HG02678 (cell line): Measurements from ENCODE around the gene PPP1R9B.

ENCODE experiments used
- ATAC-seq: cut with Tn5 transposase; IDR thresholded peaks from one replicate; pipeline ENCODE4 v1.9.1; 2021; ENCODE audit warnings: mild to moderate bottlenecking, moderate library complexity; ENCODE audit not compliant: unreplicated experiment

The PPP1R9B gene

DNA sequence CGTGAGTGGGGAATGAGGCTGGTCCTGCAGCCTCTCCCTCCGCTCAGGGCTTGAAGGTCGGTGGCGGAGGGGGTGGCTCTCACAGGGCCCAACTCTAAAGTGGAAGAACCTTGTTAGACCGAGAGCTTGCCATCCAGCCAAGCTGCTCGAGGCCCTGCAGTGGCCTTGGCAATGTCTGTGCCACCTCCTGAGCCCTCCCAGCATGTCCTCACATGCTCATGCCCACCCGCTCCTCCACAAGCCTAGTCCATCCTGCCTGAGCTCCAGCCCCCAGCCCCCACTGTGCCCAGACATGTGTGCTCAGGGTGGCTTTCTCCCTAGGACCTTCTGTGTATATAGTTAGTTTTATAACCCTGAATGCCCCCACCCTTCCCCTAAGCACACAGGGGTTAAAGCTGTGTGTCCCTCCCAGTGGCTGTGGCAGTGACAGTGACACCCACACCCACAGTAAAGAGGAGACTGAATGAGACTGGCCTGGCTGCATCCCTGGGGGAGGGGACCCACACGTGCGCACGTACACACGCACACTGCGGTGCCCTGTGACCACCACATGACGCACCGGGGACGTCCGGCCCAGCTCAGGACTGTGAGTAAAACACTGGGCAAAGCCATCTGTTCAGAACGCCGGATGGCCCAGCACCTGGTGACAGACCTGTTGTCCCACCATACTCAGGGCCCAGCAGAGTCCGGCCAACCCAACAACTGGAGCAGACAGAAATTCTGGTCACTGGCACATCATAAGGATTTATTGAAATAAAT, 39.7 kb downstream of the PPP1R9B start:
- ATAC-seq: no peak

DNA sequence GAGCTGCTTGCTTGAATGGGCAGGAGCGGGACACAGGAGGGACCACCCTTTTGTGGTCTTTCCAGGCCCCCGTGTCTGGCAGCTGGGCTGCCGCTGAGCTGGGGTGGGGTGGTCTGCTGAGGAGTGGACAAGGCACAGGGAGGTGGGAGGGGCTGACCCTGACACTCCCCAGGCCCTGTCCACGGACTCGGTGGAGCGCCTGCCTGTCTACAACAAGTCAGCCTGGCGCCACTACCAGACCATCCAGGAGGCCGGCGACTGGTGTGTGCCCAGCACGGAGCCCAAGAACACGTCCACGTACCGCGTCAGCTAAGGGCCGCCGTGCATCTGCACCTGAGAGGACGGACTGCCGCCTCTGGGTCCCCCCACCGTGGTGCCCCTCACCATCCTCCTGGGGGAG, 40.7 kb downstream of the PPP1R9B start:
- no peak for ATAC-seq

DNA sequence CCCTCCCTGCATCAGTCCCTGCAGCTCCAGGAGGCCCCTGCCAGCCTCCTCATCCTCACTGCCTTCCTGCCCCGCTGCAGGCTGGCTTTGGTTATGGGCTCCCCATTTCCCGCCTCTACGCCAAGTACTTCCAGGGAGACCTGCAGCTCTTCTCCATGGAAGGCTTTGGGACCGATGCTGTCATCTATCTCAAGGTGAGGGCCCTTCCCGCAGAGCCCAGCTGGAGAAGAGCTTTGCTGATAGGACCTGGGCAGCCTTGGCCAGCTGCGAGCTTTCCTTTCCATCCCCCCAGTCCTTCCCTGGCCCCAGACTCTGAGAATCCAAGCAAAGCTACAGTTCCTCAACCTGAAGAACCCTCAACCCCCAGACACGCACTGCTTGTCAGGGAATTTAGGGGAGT, 41.3 kb downstream of the PPP1R9B start:
- ATAC-seq: no peak

DNA sequence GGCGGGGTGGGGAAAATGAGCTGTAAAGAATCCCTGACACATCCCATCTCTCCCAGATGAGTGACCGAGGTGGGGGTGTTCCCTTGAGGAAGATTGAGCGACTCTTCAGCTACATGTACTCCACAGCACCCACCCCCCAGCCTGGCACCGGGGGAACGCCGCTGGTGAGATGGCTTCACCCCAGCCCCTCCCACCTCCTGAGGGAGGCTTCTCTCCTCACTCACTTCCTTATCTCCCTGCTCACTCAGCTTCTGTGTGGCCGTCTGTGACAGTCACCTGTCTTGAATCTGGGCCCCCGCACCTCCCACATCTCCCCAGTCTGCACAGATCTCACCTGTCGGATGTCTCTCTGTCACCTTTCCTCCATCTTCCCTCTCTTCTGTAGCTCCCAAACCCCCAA, 41.9 kb downstream of the PPP1R9B start:
- no peak for ATAC-seq

DNA sequence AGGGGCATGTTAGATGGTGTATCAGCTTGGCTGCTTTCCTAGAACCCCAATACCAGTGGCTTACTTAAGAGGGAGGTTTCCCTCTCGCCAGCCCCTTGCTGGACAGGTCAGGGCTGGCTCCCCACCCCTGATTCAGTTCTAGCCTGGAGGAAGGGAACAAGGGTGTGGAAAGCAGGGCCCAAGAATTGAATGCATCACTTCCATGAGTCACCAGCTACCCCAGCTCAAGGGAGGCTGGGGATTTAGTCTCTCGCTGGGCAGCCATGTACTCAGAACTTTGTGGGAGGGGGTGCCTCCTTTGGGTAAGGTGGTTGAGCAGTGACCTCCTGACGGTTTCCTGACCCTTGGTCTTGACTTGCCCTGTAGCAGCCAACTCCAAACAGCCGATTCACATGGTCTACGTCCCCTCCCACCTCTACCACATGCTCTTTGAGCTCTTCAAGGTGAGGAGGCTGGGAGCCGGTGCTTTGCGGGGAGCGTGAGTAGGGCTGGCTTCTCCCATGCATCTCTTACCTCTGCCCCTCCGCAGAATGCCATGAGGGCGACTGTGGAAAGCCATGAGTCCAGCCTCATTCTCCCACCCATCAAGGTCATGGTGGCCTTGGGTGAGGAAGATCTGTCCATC, 42.6 kb downstream of the PPP1R9B start:
- ATAC-seq: no peak

DNA sequence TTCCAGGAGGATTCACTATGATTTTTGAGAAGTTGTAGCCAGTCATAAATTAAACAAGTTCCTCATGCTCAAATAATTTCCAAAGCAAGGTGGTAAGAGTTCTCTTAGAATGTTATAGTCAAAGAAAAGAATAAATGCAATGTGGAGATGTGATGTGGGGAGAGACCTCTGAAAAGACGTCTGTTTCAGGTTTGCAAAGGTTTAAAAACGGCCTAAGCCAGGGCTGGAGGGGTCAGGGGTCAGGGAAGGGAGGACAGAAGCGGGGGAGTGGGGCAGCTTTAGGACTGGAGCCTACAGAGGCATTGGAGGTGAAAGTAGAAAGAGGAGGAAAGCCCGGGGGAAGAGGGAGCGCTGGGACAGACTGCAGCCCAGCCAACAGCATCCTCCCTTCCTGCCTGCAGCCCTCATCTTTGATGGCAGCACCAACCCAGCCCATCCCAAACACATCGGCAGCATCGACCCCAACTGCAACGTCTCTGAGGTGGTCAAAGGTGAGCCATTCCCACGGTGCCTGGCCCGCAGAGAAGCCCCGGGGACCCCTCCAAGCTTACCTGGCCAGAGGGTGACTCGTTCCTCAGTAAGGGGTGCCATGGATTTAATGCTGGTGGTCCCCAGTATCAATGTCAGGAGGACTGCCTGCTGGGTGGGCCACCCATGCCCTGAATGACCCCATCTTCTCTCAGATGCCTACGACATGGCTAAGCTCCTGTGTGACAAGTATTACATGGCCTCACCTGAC, 43.9 kb downstream of the PPP1R9B start:
- ATAC-seq: no peak

DNA sequence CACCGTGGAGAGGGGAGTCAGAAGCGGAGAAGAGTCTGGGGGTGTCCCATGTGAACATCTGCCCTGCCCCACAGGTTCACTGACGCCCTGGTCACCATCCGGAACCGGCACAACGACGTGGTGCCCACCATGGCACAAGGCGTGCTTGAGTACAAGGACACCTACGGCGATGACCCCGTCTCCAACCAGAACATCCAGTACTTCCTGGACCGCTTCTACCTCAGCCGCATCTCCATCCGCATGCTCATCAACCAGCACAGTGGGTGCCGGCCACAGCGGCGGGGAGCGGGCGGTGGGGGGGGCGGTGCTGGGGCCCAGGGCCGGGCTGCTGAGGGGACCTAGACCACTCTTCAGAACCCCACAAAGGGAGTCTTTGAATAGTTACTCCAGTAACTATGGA, 44.7 kb downstream of the PPP1R9B start:
- ATAC-seq: no peak

DNA sequence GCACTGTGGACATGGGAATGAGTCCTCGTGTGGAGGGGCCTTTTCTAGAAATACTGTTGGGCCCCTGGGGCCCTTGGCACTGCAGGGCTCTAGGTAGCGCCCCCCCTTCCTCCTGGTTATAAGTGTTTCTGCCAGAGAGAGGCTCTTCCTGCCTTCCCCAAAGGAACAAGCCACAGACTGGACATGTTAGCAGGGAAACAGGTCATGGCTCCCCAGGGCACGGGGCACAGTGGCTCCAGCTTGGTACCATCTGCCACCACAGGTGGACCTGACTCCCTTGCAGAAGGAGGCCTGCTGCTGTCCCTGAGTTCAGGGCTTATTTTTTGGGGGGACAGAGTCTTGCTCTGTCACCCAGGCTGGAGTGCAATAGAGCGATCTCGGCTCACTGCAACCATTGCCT, 46.5 kb downstream of the PPP1R9B start:
- ATAC-seq: no peak

DNA sequence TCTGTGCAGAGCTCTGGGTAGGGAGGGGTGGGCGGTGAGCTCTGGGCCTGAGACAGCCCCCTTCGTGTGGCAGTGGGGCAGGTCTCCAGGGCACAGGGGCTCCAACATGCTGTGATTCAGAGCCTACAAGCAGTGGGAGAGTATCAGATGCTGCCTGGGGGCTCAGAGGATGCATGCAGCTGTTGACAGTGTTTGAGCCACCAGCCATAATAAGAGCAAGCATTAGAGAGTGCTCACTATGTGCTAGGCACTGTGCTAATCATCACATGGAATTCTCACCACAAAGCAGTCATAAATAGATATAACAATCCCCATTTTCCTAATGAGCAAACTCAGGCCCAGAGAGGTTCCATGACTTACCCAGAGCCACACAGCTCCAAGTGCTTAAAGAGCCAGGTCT, 47.2 kb downstream of the PPP1R9B start:
- ATAC-seq: no peak

DNA sequence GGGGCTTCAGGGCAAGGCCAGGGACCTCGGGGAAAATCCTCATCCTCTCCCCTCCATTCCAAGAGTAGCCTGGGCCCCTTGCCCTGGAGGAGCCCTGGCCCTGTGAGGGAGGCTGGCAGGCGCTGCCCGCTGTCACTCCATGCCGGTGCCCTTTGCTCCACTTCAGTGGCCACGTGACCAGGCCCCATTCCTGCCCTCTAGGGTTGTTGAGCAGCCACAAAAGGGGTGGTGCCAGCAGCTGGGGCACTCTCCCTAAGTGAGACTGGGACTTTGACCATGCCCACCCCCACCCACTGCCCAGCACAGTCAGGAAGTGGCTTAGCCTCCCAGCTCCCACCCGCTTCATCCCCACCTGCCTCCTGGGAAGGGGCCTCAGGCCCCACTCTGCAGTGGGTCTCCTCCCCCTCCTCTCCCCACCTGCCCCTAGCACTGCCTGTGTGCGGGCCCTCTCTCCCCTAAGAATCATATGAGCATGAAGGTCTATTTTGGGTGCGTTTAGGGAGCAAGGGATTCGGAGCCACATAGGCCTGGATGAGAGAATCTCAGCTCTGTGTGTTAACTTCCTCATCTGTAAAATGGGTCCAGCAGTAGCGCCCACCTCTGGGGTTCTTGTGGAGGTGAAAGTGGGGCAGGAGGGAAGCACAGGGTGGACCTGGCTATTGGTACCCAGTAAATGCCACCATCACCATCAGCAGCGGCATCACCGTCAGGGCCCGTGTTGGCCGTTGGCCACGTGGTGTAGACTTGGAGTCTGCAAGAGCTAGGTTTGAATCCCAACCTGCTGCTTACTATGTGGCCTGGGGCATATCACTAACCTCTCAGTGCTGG, 48.1 kb downstream of the PPP1R9B start:
- ATAC-seq: no peak

DNA sequence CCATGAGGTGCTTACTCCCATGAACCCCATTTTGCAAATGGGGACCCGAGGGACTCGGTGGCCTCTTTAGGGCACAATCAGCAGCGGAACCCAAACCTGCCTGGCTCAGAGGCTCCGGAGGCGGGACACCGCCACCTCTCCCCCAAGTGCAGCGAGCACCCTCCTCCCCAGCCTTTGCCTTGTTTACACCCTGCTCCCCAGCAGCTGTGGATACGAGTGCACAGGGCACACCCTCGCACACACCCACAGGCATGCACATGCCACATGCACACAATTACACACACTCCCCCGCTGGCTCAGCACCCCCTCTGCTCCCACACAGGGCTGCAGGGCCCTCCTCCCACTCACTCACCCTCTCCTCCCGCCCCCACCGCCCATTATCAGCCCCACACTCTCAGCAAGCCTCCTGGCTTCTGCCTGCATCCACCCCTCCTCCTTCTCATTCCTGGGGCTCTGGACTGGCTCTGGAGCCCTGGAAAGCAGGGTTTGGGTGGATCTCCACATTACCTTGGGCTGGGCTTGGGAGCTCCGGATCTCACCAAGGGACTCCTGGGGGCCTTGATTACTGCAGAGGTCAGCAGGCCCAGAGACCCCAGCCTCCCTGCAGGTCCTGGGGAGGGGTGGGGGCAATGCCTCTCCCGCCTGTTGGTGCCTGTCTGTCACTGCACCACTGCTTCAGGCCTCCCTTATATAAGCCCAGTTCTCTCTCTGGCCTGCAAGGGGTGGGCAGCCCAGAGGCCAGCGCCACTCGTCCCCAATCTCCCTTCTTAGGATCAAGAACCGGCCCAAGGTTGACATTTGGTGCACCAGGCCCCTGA, 48.9 kb downstream of the PPP1R9B start:
- no peak for ATAC-seq

DNA sequence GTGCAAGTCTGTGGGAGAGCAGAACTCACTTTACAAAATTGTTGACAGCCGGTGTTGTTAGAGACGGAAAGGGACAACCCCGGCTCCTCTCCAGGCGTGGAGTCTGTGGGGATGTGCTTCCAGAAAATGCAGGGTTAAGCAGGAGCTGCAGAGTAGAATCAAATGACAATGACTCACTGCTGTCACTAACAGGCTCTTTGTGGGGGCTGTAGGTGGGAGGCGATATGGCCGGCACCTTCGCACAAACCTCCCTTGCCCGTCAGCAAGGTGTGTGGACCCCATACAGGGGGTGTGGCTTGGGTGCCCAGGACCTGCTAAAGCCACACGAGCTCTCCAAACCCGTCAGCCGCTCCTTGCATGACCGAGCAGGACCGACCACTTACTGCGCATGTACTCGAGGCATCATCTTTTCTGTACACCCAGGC, 49.5 kb downstream of the PPP1R9B start:
- no peak for ATAC-seq

DNA sequence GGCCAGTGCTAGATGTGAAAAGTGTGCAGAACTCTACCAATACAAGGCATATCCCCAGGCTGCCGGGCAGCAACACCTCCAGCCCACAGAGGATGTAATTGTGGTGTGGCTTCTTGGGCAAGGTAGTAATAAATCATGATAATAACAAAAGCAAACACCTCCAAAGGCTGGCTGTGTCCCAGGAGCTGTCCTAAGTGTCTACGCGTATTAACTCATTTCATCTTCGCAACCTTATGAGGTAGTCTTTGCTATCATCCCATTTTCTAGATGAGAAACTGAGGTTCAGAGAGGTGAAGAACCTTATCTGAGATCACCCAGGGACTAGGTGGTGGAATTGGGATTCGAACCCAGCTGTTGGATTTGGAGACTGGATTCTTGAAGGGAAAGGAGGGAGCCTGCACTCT, 50.0 kb downstream of the PPP1R9B start:
- no peak for ATAC-seq

DNA sequence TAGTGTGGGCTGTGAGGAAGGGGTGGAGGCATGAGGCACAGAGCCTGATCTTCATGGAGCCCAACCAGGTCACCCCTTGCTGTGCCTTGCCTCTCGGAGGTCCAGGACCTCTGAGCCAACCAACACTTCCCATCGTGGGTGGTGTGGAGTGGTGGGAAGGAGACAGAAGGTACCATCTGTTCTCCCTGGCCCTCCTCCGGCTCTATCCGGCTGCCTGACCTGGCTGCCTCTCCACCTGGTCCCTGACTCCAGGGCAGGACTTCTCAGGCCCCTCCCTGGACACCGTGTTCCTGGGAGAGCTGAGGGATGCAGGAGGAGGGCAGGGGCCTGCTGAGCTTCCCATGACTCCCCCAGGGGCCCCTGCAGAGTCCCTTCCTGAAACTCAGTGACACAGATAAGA, 51.5 kb downstream of the PPP1R9B start:
- no peak for ATAC-seq

DNA sequence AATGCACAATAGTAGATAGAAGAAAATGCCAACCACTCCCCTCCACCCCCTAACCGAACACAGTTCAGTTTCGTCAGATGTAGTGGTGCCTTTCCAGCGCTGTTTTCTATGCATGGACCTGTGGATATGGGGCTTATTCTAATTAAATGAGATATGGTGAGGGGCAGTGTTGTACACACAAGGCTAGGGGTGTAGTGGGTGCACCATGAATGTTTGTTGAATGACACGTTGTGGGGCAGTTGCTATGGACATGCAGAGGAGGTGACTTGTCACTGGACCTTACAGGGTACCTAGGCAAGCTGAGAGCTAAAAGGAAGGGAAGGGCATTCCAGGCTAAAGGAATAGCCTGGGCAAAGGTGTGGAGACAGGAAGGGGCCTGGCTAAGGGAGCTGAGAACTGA, 51.9 kb downstream of the PPP1R9B start:
- no peak for ATAC-seq

DNA sequence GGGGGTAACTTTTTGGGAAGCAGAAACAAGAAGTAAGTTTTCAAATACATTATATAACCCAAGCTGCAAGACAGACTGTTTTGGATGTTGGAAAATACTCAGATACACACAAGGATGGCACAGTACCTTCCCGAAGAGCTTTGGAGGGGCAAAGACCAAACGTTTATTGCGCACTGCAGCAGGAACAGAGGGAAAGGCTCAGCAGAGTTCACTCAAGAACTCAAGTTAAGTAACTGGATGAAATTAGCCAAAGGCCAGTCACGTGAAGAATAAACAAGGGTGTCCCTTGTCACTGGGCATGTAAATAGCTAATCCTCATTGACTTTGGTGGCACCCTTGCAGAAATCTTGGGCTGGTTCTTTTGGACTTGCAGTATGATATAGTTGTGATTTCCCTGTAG, 52.6 kb downstream of the PPP1R9B start:
- ATAC-seq: no peak

DNA sequence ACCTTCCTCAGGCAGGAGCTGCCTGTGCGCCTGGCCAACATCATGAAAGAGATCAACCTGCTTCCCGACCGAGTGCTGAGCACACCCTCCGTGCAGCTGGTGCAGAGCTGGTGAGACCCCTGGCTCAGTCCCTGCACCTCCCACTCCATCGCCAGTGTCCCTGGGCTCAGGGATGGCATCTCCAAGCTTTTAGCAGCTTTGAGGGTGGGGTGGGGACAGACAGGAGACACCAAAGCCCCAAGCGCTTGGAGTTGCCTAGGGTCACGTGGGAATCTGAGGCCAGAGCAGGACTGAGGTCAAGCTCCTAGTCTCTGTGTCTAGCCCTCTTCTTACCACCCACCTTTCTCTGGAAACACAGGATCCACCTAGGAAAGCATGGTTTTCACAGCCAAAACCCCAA, 53.0 kb downstream of the PPP1R9B start:
- no peak for ATAC-seq

DNA sequence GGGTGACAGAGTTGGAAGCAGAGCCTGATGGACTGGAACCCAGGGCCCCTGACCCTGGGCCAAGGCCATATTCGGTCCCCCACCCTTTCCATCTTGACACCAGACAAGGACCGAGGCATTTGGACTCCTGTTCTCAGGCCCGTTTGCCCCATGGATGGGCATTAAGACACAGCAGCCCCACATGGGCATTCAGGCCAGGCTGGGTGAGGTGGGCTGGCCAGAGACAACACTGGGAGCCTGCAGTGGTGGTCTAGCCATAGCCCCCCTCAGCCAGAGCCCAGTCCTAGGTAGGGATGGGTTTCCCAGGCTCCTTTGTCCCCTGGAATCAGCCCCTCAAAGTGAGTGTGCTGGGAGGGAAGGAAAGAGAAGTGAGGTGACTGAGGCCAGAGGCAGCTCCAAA, 53.7 kb downstream of the PPP1R9B start:
- no peak for ATAC-seq

DNA sequence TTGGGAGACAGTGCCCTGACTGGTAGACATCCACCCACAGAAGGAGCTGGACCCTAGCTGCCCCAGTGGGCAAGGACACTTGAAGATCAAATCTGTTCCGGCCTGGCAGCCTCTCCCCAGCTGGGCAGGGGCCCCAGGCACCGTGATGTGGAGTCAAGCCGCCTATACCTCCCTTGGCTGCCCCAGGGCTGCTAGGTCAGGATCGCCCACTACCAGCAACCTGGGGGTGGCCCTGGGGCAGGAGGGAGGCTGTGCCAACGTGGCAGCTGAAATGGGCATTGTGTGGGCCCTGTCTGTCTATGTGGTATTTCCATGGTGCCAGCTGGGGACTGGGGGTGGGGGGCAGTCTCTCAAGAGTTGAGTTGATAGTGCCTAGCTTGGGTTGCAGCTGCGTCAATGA, 54.4 kb downstream of the PPP1R9B start:
- no peak for ATAC-seq

DNA sequence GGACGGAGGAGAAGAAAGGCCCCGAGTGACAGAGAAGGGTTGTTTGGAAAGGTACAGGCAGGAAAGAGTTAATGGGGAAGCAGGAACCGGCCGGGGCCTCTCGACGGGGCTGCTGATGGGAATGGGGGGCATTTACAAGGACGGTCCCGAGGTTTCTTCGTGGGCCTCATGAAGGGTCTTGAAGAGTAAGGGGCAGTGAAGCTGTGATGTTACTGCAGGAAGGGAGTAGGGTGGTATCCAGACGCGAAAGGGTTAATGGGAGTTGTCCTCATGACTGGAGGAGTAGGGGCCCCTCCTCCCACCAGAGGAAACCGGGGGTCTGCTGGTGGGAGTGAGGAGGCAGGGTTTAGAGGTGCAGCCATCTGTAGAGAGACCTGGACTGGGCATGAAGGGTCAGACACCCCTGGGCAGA, 54.8 kb downstream of the PPP1R9B start:
- ATAC-seq: no peak
